SK-N-SH (cell line): ENCODE data around the gene ATP5F1D.

Experiments
- RXRA ChIP-seq: IDR thresholded peaks from 2 replicates; pipeline ENCODE4 v1.4.0; 2012; ENCODE audit warnings: low read depth, mild to moderate bottlenecking, borderline replicate concordance
- TF ChIP-seq, protein P1 (sequence below): fragments of 200-600 bp; sonication (generic); IDR thresholded peaks from 2 replicates; pipeline ENCODE4 v1.6.1; 2017; ENCODE audit warnings: antibody characterized with exemption, mild to moderate bottlenecking, moderate library complexity

DNA sequence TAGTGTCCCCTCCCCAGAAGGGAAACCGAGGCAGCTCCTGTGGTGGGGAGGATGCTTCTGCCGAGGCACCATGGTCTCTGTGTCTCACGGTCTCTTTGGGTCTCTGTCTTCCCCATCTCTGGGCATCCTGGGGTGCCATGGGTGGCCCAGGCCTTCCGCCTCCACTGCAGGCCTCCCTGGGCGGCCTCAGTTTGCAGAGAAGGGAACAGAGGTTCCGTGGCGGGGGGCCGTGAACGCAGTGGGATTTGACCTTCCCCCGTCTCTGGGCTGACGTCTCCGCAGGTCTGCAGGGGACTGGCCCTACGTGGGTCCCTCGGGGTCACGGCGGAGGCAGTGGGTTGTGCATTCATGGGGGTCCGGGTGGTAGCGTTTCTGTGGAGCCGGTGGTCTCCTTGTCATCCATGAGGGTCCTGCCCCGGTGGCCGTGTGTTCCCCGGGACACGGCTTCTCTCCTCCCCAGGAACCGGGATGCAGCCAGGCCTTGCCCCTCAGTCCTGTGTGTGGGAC lies 48.7 kb downstream of the ATP5F1D start:
- TF ChIP-seq RXRA, result no peak
- TF ChIP-seq, protein P1, sequence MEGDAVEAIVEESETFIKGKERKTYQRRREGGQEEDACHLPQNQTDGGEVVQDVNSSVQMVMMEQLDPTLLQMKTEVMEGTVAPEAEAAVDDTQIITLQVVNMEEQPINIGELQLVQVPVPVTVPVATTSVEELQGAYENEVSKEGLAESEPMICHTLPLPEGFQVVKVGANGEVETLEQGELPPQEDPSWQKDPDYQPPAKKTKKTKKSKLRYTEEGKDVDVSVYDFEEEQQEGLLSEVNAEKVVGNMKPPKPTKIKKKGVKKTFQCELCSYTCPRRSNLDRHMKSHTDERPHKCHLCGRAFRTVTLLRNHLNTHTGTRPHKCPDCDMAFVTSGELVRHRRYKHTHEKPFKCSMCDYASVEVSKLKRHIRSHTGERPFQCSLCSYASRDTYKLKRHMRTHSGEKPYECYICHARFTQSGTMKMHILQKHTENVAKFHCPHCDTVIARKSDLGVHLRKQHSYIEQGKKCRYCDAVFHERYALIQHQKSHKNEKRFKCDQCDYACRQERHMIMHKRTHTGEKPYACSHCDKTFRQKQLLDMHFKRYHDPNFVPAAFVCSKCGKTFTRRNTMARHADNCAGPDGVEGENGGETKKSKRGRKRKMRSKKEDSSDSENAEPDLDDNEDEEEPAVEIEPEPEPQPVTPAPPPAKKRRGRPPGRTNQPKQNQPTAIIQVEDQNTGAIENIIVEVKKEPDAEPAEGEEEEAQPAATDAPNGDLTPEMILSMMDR, result no peak
